22Rv1 (cell line): ENCODE data around the gene NRP2.

Experiments used
- CTCF ChIP-seq: fragments of 450-650 bp; IDR thresholded peaks from 2 replicates; pipeline ENCODE4 v1.5.1; 2017; ENCODE audit warnings: mild to moderate bottlenecking
- ZFX ChIP-seq: fragments of 450-650 bp; IDR thresholded peaks from 2 replicates; pipeline ENCODE4 v1.6.1; 2017; ENCODE audit warnings: antibody characterized with exemption, borderline replicate concordance

DNA sequence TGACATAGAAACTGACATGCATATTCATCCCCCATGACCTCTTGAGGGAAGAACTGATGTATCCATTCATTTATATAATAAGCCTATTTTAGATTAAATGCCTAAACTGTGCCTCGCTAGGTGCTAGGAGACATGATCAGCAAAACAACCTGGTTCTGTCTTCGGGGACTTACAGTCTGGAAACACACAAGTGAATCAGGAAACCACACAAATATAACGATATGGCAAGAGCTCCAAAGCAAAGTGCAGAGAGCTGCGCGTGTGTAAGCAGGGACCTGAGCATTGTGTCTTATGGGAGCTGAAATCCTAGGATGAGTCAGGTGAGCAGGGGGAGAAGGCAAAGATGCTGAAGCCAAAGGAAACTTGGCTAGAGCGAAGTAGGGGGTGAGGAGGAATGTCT, 120.6 kb downstream of the NRP2 start:
- TF ChIP-seq CTCF, result no peak
- TF ChIP-seq ZFX, result no peak
